Measurements from ENCODE around the gene GEMIN4. TPM values are rescaled to one million over a fixed set of nuclear protein-coding genes. Genes with fewer than 3 reads are reported as not detected.

GEMIN4 gene
- total and polyA plus RNA-seq, 2 donors (not counting 1 experiment from before 2014, with no cell fraction given) = 7.4 to 9.3 TPM

DNA sequence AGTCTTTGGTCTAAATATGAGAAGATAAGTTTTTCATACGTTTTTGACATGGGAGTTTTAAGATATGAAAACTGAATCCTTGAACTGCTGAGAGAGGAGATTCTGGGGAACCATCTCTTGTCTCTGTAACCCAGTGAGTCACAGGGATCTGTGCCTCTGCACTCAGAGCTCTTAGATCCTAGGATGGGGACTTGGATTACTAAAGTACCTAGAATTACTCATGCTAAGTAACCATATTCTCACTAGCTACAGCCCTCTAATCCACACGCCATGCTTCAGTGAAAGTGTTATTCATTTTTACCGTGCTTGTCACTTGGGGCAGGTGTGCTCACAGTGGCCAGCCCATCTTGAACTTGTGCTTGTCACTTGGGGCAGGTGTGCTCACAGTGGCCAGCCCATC is 32.1 kb upstream of the GEMIN4 start:
- Histone ChIP-seq H3K27ac (ENCODE audit: insufficient read depth, low read length) (no peak overlapping the region), H3K79me2 (ENCODE audit: control insufficient read depth, insufficient read depth, low read length) (peaks cover 36% of the 10 kb centered on the region), H3K9ac (ENCODE audit: insufficient read depth, low read length) (no peak overlapping the region), H3K27me3 (ENCODE audit: control insufficient read depth, insufficient read depth, low read length) (no peaks in the 10 kb centered on the region), H3K36me3 (ENCODE audit: control insufficient read depth, insufficient read depth, low read length) (peaks cover 9% of the 10 kb centered on the region), H3K9me3 (ENCODE audit: control insufficient read depth, insufficient read depth, low read depth, low read length) (no peaks in the 10 kb centered on the region), H3K4me1 (ENCODE audit: control insufficient read depth, extremely low read depth, insufficient read depth, low read length) (peaks cover 2% of the 10 kb centered on the region), H2AFZ (ENCODE audit: low read length) (no peak overlapping the region), H3K4me2 (ENCODE audit: extremely low read depth, insufficient read depth, low read length) (no peak overlapping the region), H4K20me1 (ENCODE audit: control insufficient read depth, extremely low read depth, insufficient read depth, low read length) (no peaks in the 10 kb centered on the region), H3K4me3 (replicated peaks in 1 of 4; ENCODE audit: control extremely low read depth in 1 of 4, insufficient read depth in 1 of 4, low read depth in 3 of 4, low read length in 4 of 4) (peak overlapping the region in 1 of 4 experiments; percentile 14)
- no peak for DNase-seq (ENCODE audit: low read depth in 2 of 2)
- TF ChIP-seq, protein P1, sequence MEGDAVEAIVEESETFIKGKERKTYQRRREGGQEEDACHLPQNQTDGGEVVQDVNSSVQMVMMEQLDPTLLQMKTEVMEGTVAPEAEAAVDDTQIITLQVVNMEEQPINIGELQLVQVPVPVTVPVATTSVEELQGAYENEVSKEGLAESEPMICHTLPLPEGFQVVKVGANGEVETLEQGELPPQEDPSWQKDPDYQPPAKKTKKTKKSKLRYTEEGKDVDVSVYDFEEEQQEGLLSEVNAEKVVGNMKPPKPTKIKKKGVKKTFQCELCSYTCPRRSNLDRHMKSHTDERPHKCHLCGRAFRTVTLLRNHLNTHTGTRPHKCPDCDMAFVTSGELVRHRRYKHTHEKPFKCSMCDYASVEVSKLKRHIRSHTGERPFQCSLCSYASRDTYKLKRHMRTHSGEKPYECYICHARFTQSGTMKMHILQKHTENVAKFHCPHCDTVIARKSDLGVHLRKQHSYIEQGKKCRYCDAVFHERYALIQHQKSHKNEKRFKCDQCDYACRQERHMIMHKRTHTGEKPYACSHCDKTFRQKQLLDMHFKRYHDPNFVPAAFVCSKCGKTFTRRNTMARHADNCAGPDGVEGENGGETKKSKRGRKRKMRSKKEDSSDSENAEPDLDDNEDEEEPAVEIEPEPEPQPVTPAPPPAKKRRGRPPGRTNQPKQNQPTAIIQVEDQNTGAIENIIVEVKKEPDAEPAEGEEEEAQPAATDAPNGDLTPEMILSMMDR (conservative IDR thresholded peaks at IDR 0.05 in 1 of 2, IDR thresholded peaks at IDR 0.05 in 1 of 2; ENCODE audit: low read depth in 1 of 2, low read length in 2 of 2) = no peak
- TF ChIP-seq EZH2 (IDR thresholded peaks at IDR 0.05; ENCODE audit: low read length, missing control alignments) = no peak

DNA sequence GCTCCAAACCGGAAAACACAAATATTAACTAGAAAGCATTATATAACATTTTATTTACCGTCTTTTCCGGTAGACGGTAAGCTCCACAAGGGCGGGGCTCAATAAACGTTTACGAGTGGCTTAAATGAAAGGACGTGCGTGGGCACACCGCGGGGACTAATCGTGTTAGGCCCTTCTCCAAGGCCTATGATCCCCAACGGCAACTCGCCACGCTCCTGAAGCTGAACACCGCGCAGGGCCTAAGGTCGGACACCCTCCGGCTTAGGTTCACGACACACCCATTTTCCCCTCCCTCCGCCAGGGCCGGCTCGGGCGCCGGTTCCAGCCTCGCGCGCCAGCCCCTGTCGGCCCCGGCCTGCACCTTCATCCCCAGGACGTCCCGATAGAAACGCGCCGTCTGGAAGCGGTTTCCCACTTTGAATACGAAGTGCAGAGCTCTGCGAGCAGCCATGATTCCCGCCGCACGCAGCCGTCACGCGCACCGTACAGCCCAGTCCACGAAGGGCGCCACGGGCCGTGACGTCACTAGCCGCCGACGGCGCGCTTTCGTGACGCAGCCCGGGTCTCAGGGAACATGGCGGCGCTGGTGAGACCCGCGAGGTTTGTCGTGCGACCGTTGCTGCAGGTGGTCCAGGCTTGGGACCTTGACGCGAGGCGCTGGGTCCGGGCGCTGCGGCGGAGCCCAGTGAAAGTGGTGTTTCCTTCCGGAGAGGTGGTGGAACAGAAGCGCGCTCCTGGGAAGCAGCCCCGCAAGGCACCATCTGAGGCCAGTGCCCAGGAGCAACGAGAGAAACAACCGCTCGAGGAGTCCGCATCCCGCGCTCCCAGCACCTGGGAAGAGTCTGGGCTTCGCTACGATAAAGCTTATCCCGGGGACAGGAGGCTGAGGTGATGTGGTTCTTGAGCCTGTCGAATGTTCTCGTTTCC is 30.0 kb upstream of the GEMIN4 start, which contains the start of the genes GLOD4 and MRM3:
TSS of gene GLOD4 (minus strand) at position 476 of the 927 bp plus-strand sequence. CDS start at position 451, 25 bp downstream.
TSS of gene MRM3 (plus strand) at position 549 of the 927 bp plus-strand sequence. CDS start at position 575, 26 bp downstream.
- peaks cover 9% of the 10 kb centered on the region for H3K36me3 ChIP-seq (ENCODE audit: control insufficient read depth, insufficient read depth, low read length)
- no peaks in the 10 kb centered on the region for H3K27me3 ChIP-seq (ENCODE audit: control insufficient read depth, insufficient read depth, low read length)
- peak; percentile 81 to 86 for DNase-seq (ENCODE audit: low read depth in 2 of 2)
- no peak for TF ChIP-seq EZH2 (IDR thresholded peaks at IDR 0.05; ENCODE audit: low read length, missing control alignments)
- TF ChIP-seq, protein P1 (conservative IDR thresholded peaks at IDR 0.05 in 1 of 2, IDR thresholded peaks at IDR 0.05 in 1 of 2; ENCODE audit: low read depth in 1 of 2, low read length in 2 of 2) = peak in 1 of 2 donors; percentile 2
- H3K4me1 ChIP-seq (ENCODE audit: control insufficient read depth, extremely low read depth, insufficient read depth, low read length) = peaks cover 2% of the 10 kb centered on the region
- no peaks in the 10 kb centered on the region for H3K9me3 ChIP-seq (ENCODE audit: control insufficient read depth, insufficient read depth, low read depth, low read length)
- H3K79me2 ChIP-seq (ENCODE audit: control insufficient read depth, insufficient read depth, low read length) = peaks cover 36% of the 10 kb centered on the region
- peak within 1 kb of the TSS; percentile 91 for H3K4me2 ChIP-seq (ENCODE audit: extremely low read depth, insufficient read depth, low read length)
- peak within 1 kb of the TSS; percentile 88 for H3K27ac ChIP-seq (ENCODE audit: insufficient read depth, low read length)
- H3K4me3 ChIP-seq (replicated peaks in 1 of 4; ENCODE audit: control extremely low read depth in 1 of 4, insufficient read depth in 1 of 4, low read depth in 3 of 4, low read length in 4 of 4) = peak within 1 kb of the TSS; percentile 86 to 99 (median 98)
- peak within 1 kb of the TSS; percentile 86 for H2AFZ ChIP-seq (ENCODE audit: low read length)
- H4K20me1 ChIP-seq (ENCODE audit: control insufficient read depth, extremely low read depth, insufficient read depth, low read length) = no peaks in the 10 kb centered on the region
- peak within 1 kb of the TSS; percentile 87 for H3K9ac ChIP-seq (ENCODE audit: insufficient read depth, low read length)

DNA sequence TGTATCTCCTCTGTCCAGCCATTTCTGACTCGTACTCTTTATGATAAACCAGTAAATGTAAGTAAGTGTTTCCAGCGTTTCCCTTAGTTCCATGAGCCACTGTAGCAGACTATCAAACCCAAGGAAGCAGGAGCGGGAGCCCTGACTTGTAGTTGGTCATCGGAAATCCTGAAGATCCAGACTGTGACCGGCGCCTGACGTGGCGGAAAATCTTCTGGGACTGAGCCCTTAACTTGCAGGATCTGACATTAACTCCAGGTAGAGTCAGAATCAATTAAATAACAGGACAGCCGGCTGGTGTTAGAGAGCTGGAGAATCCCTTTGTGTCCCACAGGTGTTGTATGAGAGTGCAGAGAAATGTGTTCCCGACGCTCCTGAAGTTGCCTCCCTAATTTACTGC is 26.0 kb upstream of the GEMIN4 start:
- no peak overlapping the region for H2AFZ ChIP-seq (ENCODE audit: low read length)
- H3K4me2 ChIP-seq (ENCODE audit: extremely low read depth, insufficient read depth, low read length) = no peak overlapping the region
- no peaks in the 10 kb centered on the region for H3K27me3 ChIP-seq (ENCODE audit: control insufficient read depth, insufficient read depth, low read length)
- H3K36me3 ChIP-seq (ENCODE audit: control insufficient read depth, insufficient read depth, low read length) = peaks cover 12% of the 10 kb centered on the region
- TF ChIP-seq, protein P1 (conservative IDR thresholded peaks at IDR 0.05 in 1 of 2, IDR thresholded peaks at IDR 0.05 in 1 of 2; ENCODE audit: low read depth in 1 of 2, low read length in 2 of 2) = no peak
- TF ChIP-seq EZH2 (IDR thresholded peaks at IDR 0.05; ENCODE audit: low read length, missing control alignments) = no peak
- peaks cover 23% of the 10 kb centered on the region for H3K79me2 ChIP-seq (ENCODE audit: control insufficient read depth, insufficient read depth, low read length)
- DNase-seq (ENCODE audit: low read depth in 2 of 2) = no peak
- no peak overlapping the region for H3K9ac ChIP-seq (ENCODE audit: insufficient read depth, low read length)
- peaks cover 2% of the 10 kb centered on the region for H3K4me1 ChIP-seq (ENCODE audit: control insufficient read depth, extremely low read depth, insufficient read depth, low read length)
- no peaks in the 10 kb centered on the region for H3K9me3 ChIP-seq (ENCODE audit: control insufficient read depth, insufficient read depth, low read depth, low read length)
- H3K27ac ChIP-seq (ENCODE audit: insufficient read depth, low read length) = no peak overlapping the region
- no peak overlapping the region for H3K4me3 ChIP-seq (replicated peaks in 1 of 4; ENCODE audit: control extremely low read depth in 1 of 4, insufficient read depth in 1 of 4, low read depth in 3 of 4, low read length in 4 of 4)
- H4K20me1 ChIP-seq (ENCODE audit: control insufficient read depth, extremely low read depth, insufficient read depth, low read length) = no peaks in the 10 kb centered on the region
